ENCODE data around the gene ARL6.
"Not testable (repeated sequence)": the region's sequence is repeated elsewhere in the genome, so short reads cannot be mapped to it uniquely, and the experiment has no call there.

Gene ARL6

GRCh38 chr3:97821774-97822358 is 57.3 kb downstream of the ARL6 start, which contains the start of gene CRYBG3:
TSS of gene CRYBG3 (plus strand) at chr3:97822011. CDS start at chr3:97822207, 196 bp downstream.
- peak; percentile 65 for DNase-seq

- DNase-seq, result peak; percentile 56
Observed at GRCh38 chr3:97822359-97822775, 57.8 kb downstream of the ARL6 start.

- DNase-seq, result no peak
Observed at GRCh38 chr3:97823046-97824004, 58.8 kb downstream of the ARL6 start.

- no peak for DNase-seq
Observed at GRCh38 chr3:97825101-97825500, 60.5 kb downstream of the ARL6 start.

- no peak for DNase-seq
Observed at GRCh38 chr3:97827741-97828471, 63.3 kb downstream of the ARL6 start.

- DNase-seq, result no peak
Observed at GRCh38 chr3:97829198-97829597, 64.6 kb downstream of the ARL6 start.

GRCh38 chr3:97830638-97831037 is 66.1 kb downstream of the ARL6 start:
- peak; percentile 26 for DNase-seq

- DNase-seq, result no peak
Observed at GRCh38 chr3:97831140-97831539, 66.6 kb downstream of the ARL6 start.

GRCh38 chr3:97833184-97833583 is 68.6 kb downstream of the ARL6 start:
- not testable (repeated sequence) for DNase-seq

GRCh38 chr3:97835761-97836160 is 71.2 kb downstream of the ARL6 start:
- no peak for DNase-seq

GRCh38 chr3:97838393-97838792 is 73.8 kb downstream of the ARL6 start:
- DNase-seq, result no peak

- no peak for DNase-seq
Observed at GRCh38 chr3:97839944-97840343, 75.4 kb downstream of the ARL6 start.

GRCh38 chr3:97841304-97841703 is 76.7 kb downstream of the ARL6 start:
- no peak for DNase-seq

- no peak for DNase-seq
Observed at GRCh38 chr3:97841956-97842355, 77.4 kb downstream of the ARL6 start.

- no peak for DNase-seq
Observed at GRCh38 chr3:97848779-97849178, 84.2 kb downstream of the ARL6 start.
